ENCODE measurements around the gene TSPAN19. TPM values are rescaled to one million over a fixed set of nuclear protein-coding genes. Genes with fewer than 3 reads are reported as not detected.

The TSPAN19 gene
- total RNA-seq, 1 experiment from 2014 or later: not detected

DNA sequence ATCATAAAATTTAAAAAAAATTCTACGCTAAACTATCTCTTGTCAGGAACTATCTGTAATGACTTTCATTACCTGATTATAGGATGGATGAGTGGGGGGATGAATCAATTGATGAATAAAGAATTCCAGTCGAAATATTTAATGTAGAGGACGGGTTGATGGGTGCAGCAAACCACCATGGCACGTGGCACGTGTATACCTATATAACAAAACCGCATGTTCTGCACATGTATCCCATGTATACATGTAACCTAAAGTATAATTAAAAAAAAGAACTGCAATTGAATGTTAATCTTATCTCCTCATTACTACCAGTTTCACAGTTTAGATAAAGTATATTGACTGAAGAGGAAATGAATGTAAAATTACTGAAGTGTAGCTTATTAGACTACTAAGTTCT lies 23.5 kb upstream of the TSPAN19 start:
- Histone ChIP-seq H3K4me3 (ENCODE audit: low read depth in 2 of 2, low read length in 2 of 2) (no peak overlapping the region), H3K36me3 (ENCODE audit: control insufficient read depth, insufficient read depth, low read length) (no peaks in the 10 kb centered on the region), H3K9me3 (ENCODE audit: control insufficient read depth, insufficient read depth, low read depth, low read length) (no peaks in the 10 kb centered on the region), H3K27me3 (ENCODE audit: control insufficient read depth, insufficient read depth, low read length) (no peaks in the 10 kb centered on the region), H3K4me1 (ENCODE audit: control insufficient read depth, insufficient read depth, low read length) (no peaks in the 10 kb centered on the region), H3K27ac (ENCODE audit: low read length) (no peak overlapping the region)
- POLR2A ChIA-PET: no interaction called here
- CTCF ChIA-PET: no interaction called here
- BruUV-seq (replicated peaks): no TSS peak
- no peak for DNase-seq (ENCODE audit: low read depth, low spot score)
- in situ Hi-C loops (cut with HindIII; ENCODE audit: low pct_unique_long_range_greater_than_20kb, low sequenced_read_pairs) (no loop called here), intact Hi-C loops (cut with micrococcal nuclease; ENCODE audit: unreplicated experiment) (no loop called here)
- ATAC-seq: no peak
- TF ChIP-seq TCF7L2 (IDR thresholded peaks at IDR 0.05; ENCODE audit: low read depth, low read length) (no peak), POLR2AphosphoS5 (IDR thresholded peaks at IDR 0.05; ENCODE audit: low read depth, low read length) (no peak), CTCF (IDR thresholded peaks at IDR 0.05) (no peak), SIN3A (IDR thresholded peaks at IDR 0.05; ENCODE audit: borderline replicate concordance, insufficient read depth, low read depth, low read length) (no peak)
- TF ChIP-seq, protein P1, sequence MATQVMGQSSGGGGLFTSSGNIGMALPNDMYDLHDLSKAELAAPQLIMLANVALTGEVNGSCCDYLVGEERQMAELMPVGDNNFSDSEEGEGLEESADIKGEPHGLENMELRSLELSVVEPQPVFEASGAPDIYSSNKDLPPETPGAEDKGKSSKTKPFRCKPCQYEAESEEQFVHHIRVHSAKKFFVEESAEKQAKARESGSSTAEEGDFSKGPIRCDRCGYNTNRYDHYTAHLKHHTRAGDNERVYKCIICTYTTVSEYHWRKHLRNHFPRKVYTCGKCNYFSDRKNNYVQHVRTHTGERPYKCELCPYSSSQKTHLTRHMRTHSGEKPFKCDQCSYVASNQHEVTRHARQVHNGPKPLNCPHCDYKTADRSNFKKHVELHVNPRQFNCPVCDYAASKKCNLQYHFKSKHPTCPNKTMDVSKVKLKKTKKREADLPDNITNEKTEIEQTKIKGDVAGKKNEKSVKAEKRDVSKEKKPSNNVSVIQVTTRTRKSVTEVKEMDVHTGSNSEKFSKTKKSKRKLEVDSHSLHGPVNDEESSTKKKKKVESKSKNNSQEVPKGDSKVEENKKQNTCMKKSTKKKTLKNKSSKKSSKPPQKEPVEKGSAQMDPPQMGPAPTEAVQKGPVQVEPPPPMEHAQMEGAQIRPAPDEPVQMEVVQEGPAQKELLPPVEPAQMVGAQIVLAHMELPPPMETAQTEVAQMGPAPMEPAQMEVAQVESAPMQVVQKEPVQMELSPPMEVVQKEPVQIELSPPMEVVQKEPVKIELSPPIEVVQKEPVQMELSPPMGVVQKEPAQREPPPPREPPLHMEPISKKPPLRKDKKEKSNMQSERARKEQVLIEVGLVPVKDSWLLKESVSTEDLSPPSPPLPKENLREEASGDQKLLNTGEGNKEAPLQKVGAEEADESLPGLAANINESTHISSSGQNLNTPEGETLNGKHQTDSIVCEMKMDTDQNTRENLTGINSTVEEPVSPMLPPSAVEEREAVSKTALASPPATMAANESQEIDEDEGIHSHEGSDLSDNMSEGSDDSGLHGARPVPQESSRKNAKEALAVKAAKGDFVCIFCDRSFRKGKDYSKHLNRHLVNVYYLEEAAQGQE (IDR thresholded peaks at IDR 0.05; ENCODE audit: insufficient read depth in 1 of 2, low read depth in 2 of 2, low read length in 1 of 2): no peak

GRCh38 chr12:85058339-85058738 lies 22.3 kb upstream of the TSPAN19 start:
- in situ Hi-C loops (cut with HindIII; ENCODE audit: low pct_unique_long_range_greater_than_20kb, low sequenced_read_pairs) (no loop called here), intact Hi-C loops (cut with micrococcal nuclease; ENCODE audit: unreplicated experiment) (no loop called here)
- ATAC-seq (no peak), DNase-seq (ENCODE audit: low read depth, low spot score) (no peak)
- CTCF ChIA-PET: no interaction called here
- no peak for TF ChIP-seq TCF7L2 (IDR thresholded peaks at IDR 0.05; ENCODE audit: low read depth, low read length)
- no peak for TF ChIP-seq SIN3A (IDR thresholded peaks at IDR 0.05; ENCODE audit: borderline replicate concordance, insufficient read depth, low read depth, low read length)
- TF ChIP-seq CTCF (IDR thresholded peaks at IDR 0.05): no peak
- TF ChIP-seq POLR2AphosphoS5 (IDR thresholded peaks at IDR 0.05; ENCODE audit: low read depth, low read length): no peak
- TF ChIP-seq, protein P1 (IDR thresholded peaks at IDR 0.05; ENCODE audit: insufficient read depth in 1 of 2, low read depth in 2 of 2, low read length in 1 of 2): no peak
- H3K27me3 ChIP-seq (ENCODE audit: control insufficient read depth, insufficient read depth, low read length): no peaks in the 10 kb centered on the region
- POLR2A ChIA-PET: no interaction called here
- no peaks in the 10 kb centered on the region for H3K9me3 ChIP-seq (ENCODE audit: control insufficient read depth, insufficient read depth, low read depth, low read length)
- no TSS peak for BruUV-seq (replicated peaks)
- H3K4me3 ChIP-seq (ENCODE audit: low read depth in 2 of 2, low read length in 2 of 2): no peak overlapping the region
- H3K27ac ChIP-seq (ENCODE audit: low read length): no peak overlapping the region
- H3K36me3 ChIP-seq (ENCODE audit: control insufficient read depth, insufficient read depth, low read length): no peaks in the 10 kb centered on the region
- H3K4me1 ChIP-seq (ENCODE audit: control insufficient read depth, insufficient read depth, low read length): no peaks in the 10 kb centered on the region

Data from Panc1 (cell line).